Fibroblast of lung (primary cell): Measurements from ENCODE around the gene FITM2. TPM values are rescaled to one million over a fixed set of nuclear protein-coding genes. Genes with fewer than 3 reads are reported as not detected.

Experiments used
- DNase-seq, 2 donors: peaks; one replicate each; pipeline versions ENCODE4 v3.0.0 to v3.0.0-alpha.2; 2010; ENCODE audit warnings: low read depth in 2 of 2
- H2AFZ ChIP-seq: 2 replicates; pipeline ENCODE4 v1.5.1; 2012; ENCODE audit warnings: low read length, control low read depth, inconsistent platforms
- H3K27ac ChIP-seq: 2 replicates; pipeline ENCODE4 v1.5.1; 2011; ENCODE audit warnings: low read length, control low read depth; ENCODE audit not compliant: insufficient read depth
- H3K27me3 ChIP-seq: 2 replicates; pipeline ENCODE4 v1.5.1; 2011; ENCODE audit warnings: mild to moderate bottlenecking, low read length; ENCODE audit not compliant: control insufficient read depth, insufficient read depth
- H3K36me3 ChIP-seq: 2 replicates; pipeline ENCODE4 v1.5.1; 2011; ENCODE audit warnings: low read length; ENCODE audit not compliant: control insufficient read depth, insufficient read depth
- H3K4me1 ChIP-seq: 2 replicates; pipeline ENCODE4 v1.5.1; 2011; ENCODE audit warnings: low read length; ENCODE audit not compliant: control insufficient read depth, insufficient read depth; ENCODE audit errors: extremely low read depth
- H3K4me2 ChIP-seq: 2 replicates; pipeline ENCODE4 v1.5.1; 2011; ENCODE audit warnings: low read length, control low read depth; ENCODE audit not compliant: insufficient read depth; ENCODE audit errors: extremely low read depth
- H3K4me3 ChIP-seq, 4 experiments: fragments of 200-600 bp in 1 of 4; sonication (generic) in 1 of 4; replicated peaks in 1 of 4; 2 replicates each; pipeline ENCODE4 v1.5.1; 2011 to 2016; ENCODE audit warnings: low read length in 4 of 4, low read depth in 3 of 4, mild to moderate bottlenecking in 3 of 4, control low read depth in 2 of 4, inconsistent platforms in 1 of 4, mixed read lengths in 1 of 4; ENCODE audit not compliant: insufficient read depth in 1 of 4; ENCODE audit errors: control extremely low read depth in 1 of 4
- H3K79me2 ChIP-seq: 2 replicates; pipeline ENCODE4 v1.5.1; 2012; ENCODE audit warnings: mild to moderate bottlenecking, low read length, inconsistent platforms; ENCODE audit not compliant: control insufficient read depth, insufficient read depth
- H3K9ac ChIP-seq: 2 replicates; pipeline ENCODE4 v1.5.1; 2011; ENCODE audit warnings: mild to moderate bottlenecking, low read length, control low read depth; ENCODE audit not compliant: insufficient read depth
- H3K9me3 ChIP-seq: 2 replicates; pipeline ENCODE4 v1.5.1; 2012; ENCODE audit warnings: low read depth, low read length; ENCODE audit not compliant: control insufficient read depth, insufficient read depth
- H4K20me1 ChIP-seq: 2 replicates; pipeline ENCODE4 v1.5.1; 2011; ENCODE audit warnings: low read length; ENCODE audit not compliant: control insufficient read depth, insufficient read depth; ENCODE audit errors: extremely low read depth
- CTCF ChIP-seq, 2 donors: IDR thresholded peaks in 1 of 2; conservative IDR thresholded peaks in 1 of 2; 1 replicate in 1 of 2; 2 replicates in 1 of 2; pipeline ENCODE4 v1.5.1; 2011 to 2012; ENCODE audit warnings: low read length in 2 of 2, control low read depth in 1 of 2, inconsistent platforms in 1 of 2, low read depth in 1 of 2, mild to moderate bottlenecking in 1 of 2
- EZH2 ChIP-seq: IDR thresholded peaks from 2 replicates; pipeline ENCODE4 v1.5.1; 2012; ENCODE audit warnings: low read length, control low read depth, mild to moderate bottlenecking; ENCODE audit errors: missing control alignments
- polyA plus RNA-seq, 2 donors: library from polyadenylated mRNA; depleted of rRNA in 1 of 2; stranded (reverse) in 1 of 2; unstranded in 1 of 2; fragments of >200 nt; gene quantifications; 2 replicates each; pipeline ENCODE4 v1.2.1, GENCODE V29; 2011 to 2012; ENCODE audit warnings: missing spikeins in 1 of 2
- total RNA-seq: library from RNA; depleted of rRNA; stranded (reverse); fragments of >200 nt; gene quantifications from 2 replicates; pipeline ENCODE4 v1.2.1, GENCODE V29; 2014

The FITM2 gene
- total and polyA plus RNA-seq, 2 donors (not counting 1 experiment from before 2014, with no cell fraction given) = 8.6 to 9.7 TPM

GRCh38 chr20:44355498-44356352 lies 44.7 kb upstream of the FITM2 start, which contains the start of gene HNF4A:
HNF4A (plus strand) TSS chr20:44355699; CDS start chr20:44355805, 106 bp downstream.
- no peak within 1 kb of the TSS for H3K4me2 ChIP-seq
- no peaks in the 10 kb centered on the region for H3K79me2 ChIP-seq
- no peaks in the 10 kb centered on the region for H3K36me3 ChIP-seq
- no peaks in the 10 kb centered on the region for H3K4me1 ChIP-seq
- no peak within 1 kb of the TSS for H2AFZ ChIP-seq
- no peaks in the 10 kb centered on the region for H3K9me3 ChIP-seq
- no peak for TF ChIP-seq EZH2
- no peak for TF ChIP-seq CTCF (conservative IDR thresholded peaks at IDR 0.05 in 1 of 2, IDR thresholded peaks at IDR 0.05 in 1 of 2; ENCODE audit: low read depth in 1 of 2, low read length in 2 of 2)
- H3K4me3 ChIP-seq = no peak within 1 kb of the TSS
- no peak within 1 kb of the TSS for H3K27ac ChIP-seq
- no peaks in the 10 kb centered on the region for H4K20me1 ChIP-seq
- DNase-seq = no peak
- peaks cover 10% of the 10 kb centered on the region for H3K27me3 ChIP-seq
- no peak within 1 kb of the TSS for H3K9ac ChIP-seq

GRCh38 chr20:44354979-44355497 lies 44.0 kb upstream of the FITM2 start:
- no peaks in the 10 kb centered on the region for H3K36me3 ChIP-seq
- H3K4me3 ChIP-seq = no peak overlapping the region
- no peak for TF ChIP-seq CTCF (conservative IDR thresholded peaks at IDR 0.05 in 1 of 2, IDR thresholded peaks at IDR 0.05 in 1 of 2; ENCODE audit: low read depth in 1 of 2, low read length in 2 of 2)
- no peak for TF ChIP-seq EZH2
- no peak overlapping the region for H3K9ac ChIP-seq
- H3K4me2 ChIP-seq = no peak overlapping the region
- H3K27me3 ChIP-seq = peaks cover 10% of the 10 kb centered on the region
- H4K20me1 ChIP-seq = no peaks in the 10 kb centered on the region
- no peaks in the 10 kb centered on the region for H3K9me3 ChIP-seq
- H3K27ac ChIP-seq = no peak overlapping the region
- no peaks in the 10 kb centered on the region for H3K4me1 ChIP-seq
- no peak for DNase-seq
- H3K79me2 ChIP-seq = no peaks in the 10 kb centered on the region
- H2AFZ ChIP-seq = no peak overlapping the region

- Histone ChIP-seq H2AFZ (no peak overlapping the region), H3K36me3 (no peaks in the 10 kb centered on the region), H3K79me2 (no peaks in the 10 kb centered on the region), H3K4me2 (no peak overlapping the region), H3K4me1 (no peaks in the 10 kb centered on the region), H3K27me3 (no peaks in the 10 kb centered on the region), H3K27ac (no peak overlapping the region), H4K20me1 (no peaks in the 10 kb centered on the region), H3K9ac (no peak overlapping the region), H3K4me3 (no peak overlapping the region), H3K9me3 (no peaks in the 10 kb centered on the region)
- TF ChIP-seq EZH2 (no peak), CTCF (conservative IDR thresholded peaks at IDR 0.05 in 1 of 2, IDR thresholded peaks at IDR 0.05 in 1 of 2; ENCODE audit: low read depth in 1 of 2, low read length in 2 of 2) (no peak)
- DNase-seq = no peak
Measured at GRCh38 chr20:44350567-44350966, 39.6 kb upstream of the FITM2 start.
